Transverse colon (tissue), 3 donors: ENCODE results near the gene CD72.
"Not testable (repeated sequence)": the region's sequence is repeated elsewhere in the genome, so short reads cannot be mapped to it uniquely, and the experiment has no call there.

Experiments used
- POLR2A ChIP-seq: fragments of 450-650 bp; IDR thresholded peaks from one replicate; pipeline ENCODE4 v1.6.1; 2016; ENCODE audit warnings: antibody characterized with exemption, mild to moderate bottlenecking, moderate library complexity
- TF ChIP-seq, protein P1 (sequence below), 5 experiments: fragments of 200-600 bp in 3 of 5; fragments of 450-650 bp in 2 of 5; sonication (generic) in 3 of 5; IDR thresholded peaks; 1 replicate in 2 of 5; 2 replicates in 3 of 5; pipeline ENCODE4 v1.5.1; 2016 to 2017; ENCODE audit warnings: antibody characterized with exemption in 5 of 5, inconsistent platforms in 3 of 5, mild to moderate bottlenecking in 2 of 5, moderate library complexity in 1 of 5

DNA sequence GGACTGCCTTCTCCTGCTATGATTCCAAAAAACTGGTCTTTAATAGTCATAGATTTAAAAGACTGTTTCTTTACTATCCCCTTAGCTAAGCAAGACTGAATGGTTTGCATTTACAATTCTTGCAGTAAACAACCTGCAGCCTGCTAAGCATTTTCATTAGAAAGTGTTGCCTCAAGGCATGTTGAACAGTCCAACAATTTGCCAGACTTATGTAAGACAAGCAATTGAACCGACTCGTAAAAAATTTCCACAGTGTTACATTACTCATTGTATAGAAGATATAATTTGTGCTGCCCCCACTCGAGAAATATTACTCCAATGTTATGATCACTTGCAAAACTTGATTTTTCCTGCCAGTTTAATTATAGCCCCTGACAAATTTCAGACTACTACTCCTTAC is 33.5 kb downstream of the CD72 start:
- not testable (repeated sequence) for TF ChIP-seq POLR2A
- TF ChIP-seq, protein P1, sequence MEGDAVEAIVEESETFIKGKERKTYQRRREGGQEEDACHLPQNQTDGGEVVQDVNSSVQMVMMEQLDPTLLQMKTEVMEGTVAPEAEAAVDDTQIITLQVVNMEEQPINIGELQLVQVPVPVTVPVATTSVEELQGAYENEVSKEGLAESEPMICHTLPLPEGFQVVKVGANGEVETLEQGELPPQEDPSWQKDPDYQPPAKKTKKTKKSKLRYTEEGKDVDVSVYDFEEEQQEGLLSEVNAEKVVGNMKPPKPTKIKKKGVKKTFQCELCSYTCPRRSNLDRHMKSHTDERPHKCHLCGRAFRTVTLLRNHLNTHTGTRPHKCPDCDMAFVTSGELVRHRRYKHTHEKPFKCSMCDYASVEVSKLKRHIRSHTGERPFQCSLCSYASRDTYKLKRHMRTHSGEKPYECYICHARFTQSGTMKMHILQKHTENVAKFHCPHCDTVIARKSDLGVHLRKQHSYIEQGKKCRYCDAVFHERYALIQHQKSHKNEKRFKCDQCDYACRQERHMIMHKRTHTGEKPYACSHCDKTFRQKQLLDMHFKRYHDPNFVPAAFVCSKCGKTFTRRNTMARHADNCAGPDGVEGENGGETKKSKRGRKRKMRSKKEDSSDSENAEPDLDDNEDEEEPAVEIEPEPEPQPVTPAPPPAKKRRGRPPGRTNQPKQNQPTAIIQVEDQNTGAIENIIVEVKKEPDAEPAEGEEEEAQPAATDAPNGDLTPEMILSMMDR (IDR thresholded peaks at IDR 0.05), result not testable (repeated sequence)
